Gastroesophageal sphincter (tissue), 3 donors: Measurements from ENCODE around the gene LAMA4.

Source experiments
- EP300 ChIP-seq: sonication (generic); formaldehyde crosslinking; IDR thresholded peaks from one replicate; pipeline ENCODE4 v1.6.1; 2017; ENCODE audit warnings: antibody characterized with exemption, mild to moderate bottlenecking
- POLR2AphosphoS5 ChIP-seq: sonication (generic); formaldehyde crosslinking; IDR thresholded peaks from one replicate; pipeline ENCODE4 v1.6.1; 2017; ENCODE audit warnings: antibody characterized with exemption
- TF ChIP-seq, protein P1 (sequence below), 4 experiments: fragments of 200-600 bp in 2 of 4; fragments of 450-650 bp in 2 of 4; sonication (generic) in 1 of 4; IDR thresholded peaks; one replicate each; pipeline ENCODE4 v1.5.1; 2017 to 2019; ENCODE audit warnings: antibody characterized with exemption in 4 of 4, mild to moderate bottlenecking in 2 of 4, moderate library complexity in 2 of 4

DNA sequence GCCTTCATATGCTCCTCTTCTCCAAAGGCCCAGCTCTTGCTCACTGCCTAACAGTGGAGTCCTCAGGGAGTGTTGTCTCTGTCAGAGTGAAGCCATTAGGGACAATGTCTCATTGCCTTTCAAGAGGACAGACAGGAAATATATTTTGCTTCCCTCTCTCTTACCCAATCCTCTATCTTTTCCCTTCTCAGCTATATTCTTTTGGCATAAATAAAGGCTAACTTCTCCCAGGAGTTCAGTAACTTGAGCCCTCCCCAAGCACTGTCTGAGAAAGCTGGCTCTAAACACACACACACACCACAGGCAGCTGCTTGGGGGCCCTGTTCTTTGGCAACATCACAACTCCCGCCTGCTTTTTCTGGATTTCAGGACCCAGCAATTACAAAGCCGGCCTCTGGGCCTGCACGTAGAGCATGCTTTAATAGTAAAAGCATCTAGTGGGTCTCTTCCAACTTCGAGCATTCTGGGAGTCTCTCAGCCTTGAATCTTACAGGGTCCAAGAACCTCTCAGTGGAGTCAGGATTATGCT is 34.7 kb upstream of the LAMA4 start:
- TF ChIP-seq, protein P1, sequence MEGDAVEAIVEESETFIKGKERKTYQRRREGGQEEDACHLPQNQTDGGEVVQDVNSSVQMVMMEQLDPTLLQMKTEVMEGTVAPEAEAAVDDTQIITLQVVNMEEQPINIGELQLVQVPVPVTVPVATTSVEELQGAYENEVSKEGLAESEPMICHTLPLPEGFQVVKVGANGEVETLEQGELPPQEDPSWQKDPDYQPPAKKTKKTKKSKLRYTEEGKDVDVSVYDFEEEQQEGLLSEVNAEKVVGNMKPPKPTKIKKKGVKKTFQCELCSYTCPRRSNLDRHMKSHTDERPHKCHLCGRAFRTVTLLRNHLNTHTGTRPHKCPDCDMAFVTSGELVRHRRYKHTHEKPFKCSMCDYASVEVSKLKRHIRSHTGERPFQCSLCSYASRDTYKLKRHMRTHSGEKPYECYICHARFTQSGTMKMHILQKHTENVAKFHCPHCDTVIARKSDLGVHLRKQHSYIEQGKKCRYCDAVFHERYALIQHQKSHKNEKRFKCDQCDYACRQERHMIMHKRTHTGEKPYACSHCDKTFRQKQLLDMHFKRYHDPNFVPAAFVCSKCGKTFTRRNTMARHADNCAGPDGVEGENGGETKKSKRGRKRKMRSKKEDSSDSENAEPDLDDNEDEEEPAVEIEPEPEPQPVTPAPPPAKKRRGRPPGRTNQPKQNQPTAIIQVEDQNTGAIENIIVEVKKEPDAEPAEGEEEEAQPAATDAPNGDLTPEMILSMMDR (IDR thresholded peaks at IDR 0.05), result peak in 1 of 4 experiments; percentile 12
- TF ChIP-seq EP300 (no peak), POLR2AphosphoS5 (peak; percentile 4)
